Endothelial cell of umbilical vein (primary cell): ENCODE results near the gene SLC39A11. TPM values are rescaled to one million over a fixed set of nuclear protein-coding genes. Genes with fewer than 3 reads are reported as not detected.
"Not testable (repeated sequence)": the region's sequence is repeated elsewhere in the genome, so short reads cannot be mapped to it uniquely, and the experiment has no call there.

Experiments
- BruUV-seq: library from RNA; stranded (reverse); fragments of 400-500 nt; replicated peaks from 2 replicates; lab custom pipeline; 2021; lab: Mats Ljungman, UMichigan
- CTCF ChIA-PET: fragments of 300-600, 350-600 bp; sonication (Branson Sonifier 250); formaldehyde crosslinking; loops from one replicate; lab custom pipeline; 2021; ENCODE audit warnings: antibody characterized with exemption, inconsistent platforms; lab: Charles Lee
- POLR2A ChIA-PET: fragments of 300-600, 350-600 bp; sonication (Branson Sonifier 250); formaldehyde crosslinking; loops from one replicate; lab custom pipeline; 2021; ENCODE audit warnings: antibody characterized with exemption, inconsistent platforms; lab: Charles Lee
- DNase-seq: peaks from one replicate; pipeline ENCODE4 v3.0.0-alpha.2; 2011; ENCODE audit warnings: low read depth, low spot score
- FAIRE-seq: peaks from 2 replicates; lab custom pipeline; 2011; peaks lifted over from hg19 to GRCh38; lab: Jason Lieb, UNC
- H2AFZ ChIP-seq: 2 replicates; pipeline ENCODE4 v1.6.0; 2012; ENCODE audit warnings: low read depth, low read length, control low read depth, inconsistent platforms
- H3K27ac ChIP-seq: 2 replicates; pipeline ENCODE4 v1.5.1; 2011; ENCODE audit warnings: low read depth, mild to moderate bottlenecking, control low read depth, low read length, moderate library complexity; ENCODE audit not compliant: insufficient read depth
- H3K27me3 ChIP-seq, 2 experiments: 2 replicates each; pipeline versions ENCODE4 v1.6.0 to v1.6.1; 2011; ENCODE audit warnings: low read length in 2 of 2, mixed read lengths in 1 of 2; ENCODE audit not compliant: control insufficient read depth in 2 of 2, insufficient read depth in 2 of 2
- H3K36me3 ChIP-seq, 2 experiments: 2 replicates in 1 of 2; 3 replicates in 1 of 2; pipeline ENCODE4 v1.5.1; 2011; ENCODE audit warnings: low read length in 2 of 2, mild to moderate bottlenecking in 1 of 2, moderate library complexity in 1 of 2; ENCODE audit not compliant: control insufficient read depth in 2 of 2, insufficient read depth in 2 of 2; ENCODE audit errors: extremely low read depth in 1 of 2
- H3K4me1 ChIP-seq: 3 replicates; pipeline ENCODE4 v1.5.1; 2011; ENCODE audit warnings: mild to moderate bottlenecking, low read length; ENCODE audit not compliant: control insufficient read depth, insufficient read depth; ENCODE audit errors: extremely low read depth
- H3K4me2 ChIP-seq: 2 replicates; pipeline ENCODE4 v1.6.1; 2011; ENCODE audit warnings: low read length, control low read depth, mixed read lengths; ENCODE audit not compliant: insufficient read depth
- H3K4me3 ChIP-seq, 3 experiments: fragments of 200-600 bp in 1 of 3; sonication (generic), shearing (Covaris generic) in 1 of 3; replicated peaks in 1 of 3; 2 replicates each; pipeline ENCODE4 v1.5.1; 2011 to 2016; ENCODE audit warnings: control low read depth in 3 of 3, low read length in 3 of 3, mild to moderate bottlenecking in 2 of 3, inconsistent platforms in 1 of 3, low read depth in 1 of 3, moderate library complexity in 1 of 3; ENCODE audit not compliant: insufficient read depth in 1 of 3
- H3K79me2 ChIP-seq: 2 replicates; pipeline ENCODE4 v1.6.0; 2012; ENCODE audit warnings: low read length, inconsistent platforms; ENCODE audit not compliant: control insufficient read depth, insufficient read depth
- H3K9ac ChIP-seq: replicated peaks from 2 replicates; pipeline ENCODE3; 2011; ENCODE audit warnings: low read length, control low read depth; ENCODE audit not compliant: insufficient read depth; ENCODE audit errors: extremely low read depth
- H3K9me1 ChIP-seq: replicated peaks from 3 replicates; pipeline ENCODE4 v1.6.0; 2011; ENCODE audit warnings: mild to moderate bottlenecking, low read length; ENCODE audit not compliant: control insufficient read depth, insufficient read depth; ENCODE audit errors: extremely low read depth
- H3K9me3 ChIP-seq: replicated peaks from 2 replicates; pipeline ENCODE4 v1.5.1; 2012; ENCODE audit warnings: low read length, inconsistent platforms; ENCODE audit not compliant: control insufficient read depth, insufficient read depth
- H4K20me1 ChIP-seq: replicated peaks from 2 replicates; pipeline ENCODE3; 2011; ENCODE audit warnings: mild to moderate bottlenecking, low read length; ENCODE audit not compliant: control insufficient read depth, insufficient read depth; ENCODE audit errors: extremely low read depth
- EZH2 ChIP-seq: IDR thresholded peaks from 2 replicates; pipeline ENCODE4 v1.6.1; 2012; ENCODE audit warnings: borderline replicate concordance, low read depth, mild to moderate bottlenecking, moderate library complexity, low read length, inconsistent platforms; ENCODE audit not compliant: severe bottlenecking
- FOS ChIP-seq: IDR thresholded peaks from 2 replicates; pipeline ENCODE4 v1.6.1; 2011; ENCODE audit warnings: mild to moderate bottlenecking, low read length, moderate library complexity, borderline replicate concordance; ENCODE audit not compliant: insufficient read depth
- GATA2 ChIP-seq: IDR thresholded peaks from 2 replicates; pipeline ENCODE4 v1.7.0; 2011; ENCODE audit warnings: low read depth, mild to moderate bottlenecking, moderate library complexity, mixed read lengths, low read length; ENCODE audit not compliant: insufficient read length, insufficient read depth
- JUN ChIP-seq: IDR thresholded peaks from 2 replicates; pipeline ENCODE4 v1.6.1; 2011; ENCODE audit warnings: borderline replicate concordance, low read depth; ENCODE audit not compliant: insufficient read length, insufficient read depth
- MAX ChIP-seq: IDR thresholded peaks from 2 replicates; pipeline ENCODE4 v1.6.1; 2011; ENCODE audit not compliant: insufficient read depth, insufficient read length
- MYC ChIP-seq: IDR thresholded peaks from one replicate; pipeline ENCODE4 v1.6.1; 2011; ENCODE audit warnings: mild to moderate bottlenecking, low read depth, low read length
- POLR2A ChIP-seq: IDR thresholded peaks from 2 replicates; pipeline ENCODE4 v1.6.1; 2012; ENCODE audit warnings: low read depth, mild to moderate bottlenecking, control low read depth, low read length
- POLR2AphosphoS5 ChIP-seq: IDR thresholded peaks from 2 replicates; pipeline ENCODE4 v1.6.1; 2012; ENCODE audit warnings: low read depth, mild to moderate bottlenecking, control low read depth, low read length, moderate library complexity; ENCODE audit not compliant: insufficient read depth
- dilution Hi-C: fragments of 300-500 bp; cut with MboI; formaldehyde crosslinking; loops from one replicate; pipeline ENCODE4 v1.15.0; 2019; ENCODE audit warnings: low sequenced_read_pairs; ENCODE audit not compliant: extremely low pct_ligation_motif_present
- intact Hi-C: fragments of 100-400 bp; cut with micrococcal nuclease; formaldehyde crosslinking; loops from one replicate; pipeline ENCODE4 v1.10.0; 2022
- polyA plus RNA-seq, 4 experiments: library from polyadenylated mRNA; depleted of rRNA in 3 of 4; stranded (reverse) in 3 of 4; unstranded in 1 of 4; fragments of >200 nt; gene quantifications; 2 replicates each; pipeline versions ENCODE4 v1.2.1 to v1.2.3, GENCODE V29; 2011 to 2012; ENCODE audit warnings: missing spikeins in 1 of 4
- total RNA-seq: library from RNA; stranded (reverse); gene quantifications from 2 replicates; pipeline ENCODE4 v1.2.3, GENCODE V29; 2021

Gene SLC39A11
- total and polyA plus RNA-seq, 2 donors (not counting 3 experiments of a cell fraction or from before 2014, with no cell fraction given), result 8.1 to 11.9 TPM

- DNase-seq (no peak), FAIRE-seq (no peak)
- BruUV-seq, result no TSS peak
- Histone ChIP-seq H3K4me2 (no peak overlapping the region), H3K79me2 (no peaks in the 10 kb centered on the region), H2AFZ (no peak overlapping the region), H3K9me3 (no peaks in the 10 kb centered on the region), H3K27ac (no peak overlapping the region), H3K4me1 (no peaks in the 10 kb centered on the region), H3K9ac (no peak overlapping the region), H3K9me1 (no peaks in the 10 kb centered on the region), H3K4me3 (no peak overlapping the region), H4K20me1 (no peaks in the 10 kb centered on the region), H3K27me3 (no peaks in the 10 kb centered on the region), H3K36me3 (no peaks in the 10 kb centered on the region)
- ChIA-PET CTCF (no interaction called here), POLR2A (interaction anchor here (0.7 kb wide), 1 partner anchor 869 kb away, joined by 4 read pairs; no protein-coding TSS in a partner anchor)
- dilution Hi-C loops (no loop called here), intact Hi-C loops (no loop called here)
- TF ChIP-seq MYC, result no peak
- no peak for TF ChIP-seq EZH2
- TF ChIP-seq POLR2A, result no peak
- no peak for TF ChIP-seq FOS
- no peak for TF ChIP-seq JUN
- no peak for TF ChIP-seq POLR2AphosphoS5
- no peak for TF ChIP-seq MAX
- TF ChIP-seq GATA2, result no peak
Observed at GRCh38 chr17:73132085-73132492, 39.6 kb upstream of the SLC39A11 start.

GRCh38 chr17:73131439-73131838 is 39.0 kb upstream of the SLC39A11 start:
- H3K79me2 ChIP-seq, dilution Hi-C loops, H2AFZ ChIP-seq, intact Hi-C loops, H3K4me2 ChIP-seq, H3K27ac ChIP-seq, FAIRE-seq, DNase-seq, H3K4me3 ChIP-seq, H3K9me1 ChIP-seq, H3K9me3 ChIP-seq, H3K36me3 ChIP-seq, H4K20me1 ChIP-seq, H3K27me3 ChIP-seq, H3K4me1 ChIP-seq, BruUV-seq, H3K9ac ChIP-seq: not testable (repeated sequence)
- POLR2A ChIA-PET, result interaction anchor here (0.7 kb wide), 1 partner anchor 870 kb away, joined by 4 read pairs; no protein-coding TSS in a partner anchor
- CTCF ChIA-PET, result interaction anchor here (0.9 to 1.0 kb wide), 2 partner anchors 8 to 575 kb away, joined by 3 read pairs; no protein-coding TSS in a partner anchor
